ENCODE data around the gene RRP8. TPM values are rescaled to one million over a fixed set of nuclear protein-coding genes. Genes with fewer than 3 reads are reported as not detected.
A peak's percentile ranks its signal among the peaks of the same experiment; 100 is the strongest.

Gene RRP8
- total RNA-seq = 22.9 TPM
- long read RNA-seq, full-length matches to known transcripts = 14 of 24 reads
- long read RNA-seq, partial matches to known transcripts = 2 of 24 reads
- long read RNA-seq, other reads (novel, unspliced or antisense) = 8 of 24 reads

DNA sequence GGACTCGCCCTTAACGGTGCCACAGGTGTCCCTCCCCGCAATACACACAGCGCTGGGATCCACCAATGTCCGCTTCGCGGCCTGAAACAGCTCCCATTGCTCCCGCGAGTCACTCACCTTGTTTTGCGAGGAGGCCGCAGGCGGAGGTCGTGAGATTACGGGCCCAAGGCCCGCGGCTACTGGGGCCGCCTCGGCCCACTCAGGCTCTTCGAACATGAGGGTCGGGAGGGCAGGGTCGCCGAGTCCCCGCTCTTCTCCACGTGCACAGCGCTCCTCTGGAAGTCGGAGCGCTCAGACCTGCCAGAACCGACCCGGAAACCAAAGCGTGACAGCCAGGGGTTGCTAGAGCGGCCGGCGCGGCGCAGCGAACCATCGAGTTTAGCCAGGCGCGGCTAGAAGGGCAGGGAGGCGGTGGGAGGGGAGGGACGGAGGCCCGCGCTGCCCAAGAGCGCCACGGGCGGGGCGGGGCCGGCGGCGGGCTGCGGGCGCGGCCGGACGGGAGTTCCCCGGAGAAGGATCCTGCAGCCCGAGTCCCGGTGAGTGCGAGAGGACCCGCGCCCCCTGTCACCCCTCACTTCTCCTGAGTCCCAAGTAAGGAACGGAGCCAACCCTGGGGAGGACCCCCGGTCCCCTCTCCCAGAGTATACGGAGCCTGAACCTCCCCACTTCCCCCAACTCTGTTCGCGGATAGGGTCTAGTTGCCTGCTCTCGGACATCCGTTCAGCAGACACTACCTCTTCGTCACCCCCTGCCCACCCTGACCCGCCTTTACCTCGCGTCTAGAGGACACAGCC is at the start of gene RRP8, which contains the start of gene ILK:
Gene RRP8, minus strand, starts transcription at position 330 of the 794 bp plus-strand sequence. Its CDS starts 114 bp downstream, at position 216.
Gene ILK, plus strand, starts transcription at position 488 of the 794 bp plus-strand sequence. CDS start 498 bp downstream, outside the sequence.
- peak; percentile 90 for ATAC-seq
- DNase-seq (ENCODE audit: missing footprints) = peak; percentile 96
- intact Hi-C loops (cut with DNase I) = loop anchor here (2.0 to 10.0 kb wide), 5 partner anchors 36 to 219 kb away; partner anchors contain the start of genes ARFIP2, MRPL17 and TIMM10B

DNA sequence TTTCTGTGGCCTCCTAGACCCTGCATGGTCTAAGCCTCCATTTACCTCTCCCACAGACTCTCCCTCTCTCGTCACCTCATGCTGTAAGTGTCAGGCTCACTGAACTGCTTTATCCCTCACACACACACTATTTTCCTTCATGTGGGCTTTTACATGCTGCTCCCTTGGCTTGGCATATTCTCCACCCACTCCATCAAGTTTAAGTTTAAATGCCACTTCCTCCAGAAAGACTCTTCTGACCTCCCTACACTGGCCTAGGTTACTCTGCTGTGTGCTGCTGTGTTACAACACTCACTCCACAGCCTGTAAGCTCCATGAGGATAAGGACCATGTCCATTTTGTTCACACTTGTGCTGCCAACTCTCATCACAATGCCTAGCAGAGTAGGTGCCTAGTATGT is 49.7 kb upstream of the RRP8 start:
- no peak for DNase-seq (ENCODE audit: missing footprints)

DNA sequence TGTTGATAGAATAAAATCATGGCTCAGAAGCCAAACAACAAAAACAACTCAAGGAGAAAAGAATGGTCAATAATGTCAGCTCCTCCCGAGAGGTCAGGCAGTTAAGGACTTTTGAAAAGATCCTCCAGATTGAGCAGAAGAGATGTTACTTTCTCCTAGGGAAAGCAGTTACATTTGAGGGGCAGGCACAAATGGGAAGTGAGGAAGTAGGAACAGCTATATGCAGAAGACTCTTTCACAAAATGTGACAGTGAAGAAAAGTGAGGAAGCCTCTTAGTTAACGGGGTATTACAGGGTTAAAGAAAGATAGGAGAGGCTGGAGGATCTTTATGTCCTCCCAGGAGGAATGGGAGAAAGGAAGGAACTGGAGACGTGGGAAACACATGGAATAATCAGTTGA is 48.8 kb upstream of the RRP8 start:
- intact Hi-C loops (cut with DNase I) = no loop called here
- DNase-seq (ENCODE audit: missing footprints) = no peak
- no peak for ATAC-seq

More for the DNA sequence above, 49.7 kb upstream of the RRP8 start:
- intact Hi-C loops (cut with DNase I) = no loop called here
- ATAC-seq = no peak

DNA sequence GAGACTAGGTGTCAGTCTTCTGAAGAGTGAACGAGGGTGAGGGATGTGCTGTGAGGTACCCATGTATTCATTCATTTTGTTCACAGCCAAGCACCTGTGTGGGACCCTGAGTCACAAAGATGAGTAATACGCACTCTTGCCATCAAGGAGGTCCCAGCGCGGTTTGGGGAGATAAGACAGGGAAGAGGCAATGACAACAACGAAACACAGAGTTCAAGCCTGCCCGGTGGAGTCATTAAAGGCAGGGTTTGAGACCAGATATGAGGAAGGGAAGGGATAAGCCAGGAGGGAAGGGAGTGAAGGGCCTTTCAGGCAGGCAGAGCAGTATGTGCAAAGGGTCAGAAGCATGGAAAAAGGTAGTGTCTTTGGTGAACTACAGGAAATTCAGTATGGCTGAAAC is 47.6 kb upstream of the RRP8 start:
- DNase-seq (ENCODE audit: missing footprints) (no peak), ATAC-seq (no peak)
- intact Hi-C loops (cut with DNase I) = no loop called here

DNA sequence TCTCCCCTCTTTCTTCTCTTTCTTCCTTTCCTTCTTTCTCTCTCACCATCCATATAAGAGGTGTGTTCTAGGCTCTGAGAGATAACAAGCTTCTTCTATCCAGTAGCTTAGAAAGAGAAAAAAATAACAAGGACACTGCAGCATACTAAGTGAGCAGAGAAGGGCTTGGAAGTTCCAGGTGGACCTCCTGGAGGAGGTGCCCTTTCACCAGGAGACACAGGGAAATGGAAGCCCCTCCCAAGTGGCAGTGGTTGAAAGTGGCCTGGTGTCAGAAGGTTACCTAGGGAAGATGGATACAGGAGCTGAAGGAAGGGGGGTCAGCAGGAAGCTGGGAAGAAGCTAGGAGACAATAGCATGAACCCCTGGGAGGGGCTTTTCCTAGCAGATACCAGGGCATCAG is 46.7 kb upstream of the RRP8 start:
- no peak for DNase-seq (ENCODE audit: missing footprints)
- ATAC-seq = no peak
- intact Hi-C loops (cut with DNase I) = no loop called here

DNA sequence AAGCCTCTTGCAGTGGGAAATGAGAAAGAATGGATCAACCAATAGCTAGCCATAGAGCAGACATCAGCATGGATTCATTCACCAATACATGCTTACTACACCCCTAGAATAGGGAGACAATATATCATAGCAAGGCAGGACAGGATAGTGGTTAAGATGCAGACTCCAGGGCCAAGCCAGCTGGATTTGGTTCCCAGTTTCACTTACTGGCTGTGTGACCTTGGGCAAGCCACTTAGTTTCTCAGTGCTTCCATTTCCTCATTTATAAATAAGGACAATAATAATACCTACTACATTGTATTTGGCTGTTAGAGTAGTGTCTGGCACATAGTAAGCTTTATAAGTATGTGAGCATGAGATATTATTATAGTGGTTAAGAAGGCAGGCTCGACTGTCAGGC is 45.1 kb upstream of the RRP8 start:
- no peak for ATAC-seq

DNA sequence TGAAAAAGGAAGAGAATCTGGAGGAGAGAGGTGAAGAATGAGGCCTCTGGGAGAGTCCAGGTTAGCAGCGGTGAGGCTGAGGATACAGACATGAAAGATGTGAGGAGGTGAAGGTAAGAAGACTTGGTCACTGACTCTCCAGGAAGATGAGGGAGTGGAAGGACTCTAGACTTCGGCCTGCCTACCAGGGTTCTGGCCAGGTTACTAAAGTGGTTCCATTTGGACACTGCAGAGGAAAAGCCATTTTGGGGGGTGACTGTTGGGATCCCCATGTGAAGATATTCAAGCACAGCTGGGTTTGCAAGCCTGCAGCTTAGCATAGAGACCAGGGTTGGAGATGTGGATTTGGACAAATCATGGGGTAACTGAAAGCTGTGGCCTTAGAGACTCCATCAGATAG is 44.4 kb upstream of the RRP8 start:
- intact Hi-C loops (cut with DNase I) = loop anchor here (5.0 kb wide), 1 partner anchor 34 kb away; the partner anchor contains the start of gene MRPL17
- DNase-seq (ENCODE audit: missing footprints) (no peak), ATAC-seq (no peak)

More for the DNA sequence above, 45.1 kb upstream of the RRP8 start:
- intact Hi-C loops (cut with DNase I) = loop anchor here (5.0 kb wide), 1 partner anchor 34 kb away; the partner anchor contains the start of gene MRPL17
- DNase-seq (ENCODE audit: missing footprints) = no peak

DNA sequence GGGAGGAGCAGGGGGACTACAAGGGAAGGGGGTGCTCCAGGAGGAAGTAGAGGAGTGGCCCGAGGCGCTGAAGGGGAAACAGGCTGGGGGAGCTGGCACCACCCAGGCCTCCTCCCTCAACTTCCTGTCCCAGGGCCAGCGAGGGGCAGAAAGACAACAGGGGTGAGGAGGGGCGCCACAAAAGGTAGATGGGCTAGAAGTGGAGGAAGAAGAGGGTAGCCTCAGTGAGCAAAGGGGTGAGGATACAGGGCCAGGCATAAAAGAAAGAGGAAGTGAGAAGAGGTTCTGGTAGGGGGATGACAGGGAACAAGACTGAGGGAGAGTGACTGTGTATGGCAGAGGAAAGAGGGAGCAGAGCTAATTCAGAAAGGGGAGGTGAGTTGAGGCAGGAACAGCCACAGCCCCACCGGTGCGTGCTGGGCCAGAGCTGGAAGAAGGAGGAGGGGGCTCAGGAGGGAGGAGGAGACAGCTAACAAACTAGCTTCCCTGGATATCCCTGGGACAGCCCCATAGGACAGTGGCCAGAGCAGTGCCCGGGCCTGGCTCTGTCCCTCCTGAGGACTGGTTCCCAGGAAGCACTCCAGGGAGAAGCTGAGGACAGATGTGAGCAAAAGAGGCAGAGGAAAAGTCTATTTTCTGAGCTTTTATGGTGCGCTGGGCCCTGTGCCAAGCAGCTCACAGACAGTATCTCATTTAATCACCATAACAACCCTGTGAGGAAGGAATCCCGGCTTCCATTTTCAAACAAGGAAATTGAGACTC is 43.7 kb upstream of the RRP8 start:
- ATAC-seq (peak; percentile 30), DNase-seq (ENCODE audit: missing footprints) (peak; percentile 72)
- intact Hi-C loops (cut with DNase I) = loop anchor here (5.0 kb wide), 1 partner anchor 35 kb away; the partner anchor contains the start of gene MRPL17

DNA sequence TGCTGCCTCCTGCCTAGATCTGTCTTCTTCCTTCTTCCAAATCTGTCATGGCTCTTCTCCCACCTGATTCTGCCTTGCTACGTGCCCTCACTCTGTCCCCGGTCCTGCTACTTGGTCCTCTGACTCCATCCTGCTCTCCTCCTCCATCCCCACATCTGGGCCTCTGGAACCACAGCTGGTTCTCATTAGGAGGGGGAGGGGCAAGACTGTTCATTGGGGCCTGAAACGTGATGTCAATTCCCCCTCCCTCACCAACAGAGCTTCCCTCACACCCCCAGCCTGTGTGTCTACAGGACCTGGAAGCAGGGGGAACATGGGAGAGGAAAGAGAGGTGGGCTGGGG is 43.1 kb upstream of the RRP8 start:
- intact Hi-C loops (cut with DNase I) = loop anchor here (5.0 kb wide), 1 partner anchor 36 kb away; the partner anchor contains the start of gene MRPL17
- DNase-seq (ENCODE audit: missing footprints) (peak; percentile 74), ATAC-seq (peak; percentile 74)

DNA sequence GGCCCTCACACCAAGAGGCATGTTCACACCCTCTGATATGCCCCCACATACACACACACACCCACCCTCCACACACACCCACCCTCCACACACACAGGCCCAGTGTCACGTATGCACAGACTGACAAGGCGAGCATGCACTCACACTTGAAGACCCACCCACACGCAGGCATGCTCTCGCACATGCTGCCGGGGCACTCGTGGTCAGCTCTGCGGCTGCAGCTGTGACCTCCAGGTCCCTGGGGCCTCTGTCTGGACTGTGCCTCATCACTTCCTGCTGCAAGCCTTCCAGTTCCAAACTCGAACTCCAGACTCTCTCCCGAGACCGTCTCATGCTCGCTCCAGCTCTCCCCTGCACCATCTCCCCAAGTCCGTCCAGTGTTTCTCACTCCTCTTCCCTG is 42.7 kb upstream of the RRP8 start:
- peak; percentile 82 for ATAC-seq
- peak; percentile 89 for DNase-seq (ENCODE audit: missing footprints)
- intact Hi-C loops (cut with DNase I) = loop anchor here (5.0 kb wide), 1 partner anchor 36 kb away; the partner anchor contains the start of gene MRPL17

DNA sequence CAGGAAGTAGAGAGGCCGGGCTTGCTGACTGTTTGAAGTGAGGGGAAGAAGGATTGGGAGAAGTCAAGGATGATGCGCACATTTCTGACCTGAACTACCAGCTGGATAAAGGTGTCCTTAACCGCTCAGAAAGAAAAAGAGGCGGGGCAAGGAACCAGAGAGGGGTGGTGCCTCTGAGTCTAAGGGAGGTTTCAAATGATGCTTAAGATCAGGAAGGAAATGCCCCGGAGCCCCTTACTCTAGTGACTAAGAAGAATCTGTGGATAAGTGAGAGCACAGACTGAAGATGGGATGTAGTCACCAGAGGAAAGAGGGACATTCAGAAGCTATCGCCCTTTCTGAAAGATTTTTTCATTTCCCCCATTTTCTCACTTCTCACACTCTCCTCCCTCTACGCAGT is 39.5 kb upstream of the RRP8 start:
- intact Hi-C loops (cut with DNase I) = no loop called here
- DNase-seq (ENCODE audit: missing footprints) (no peak), ATAC-seq (no peak)

DNA sequence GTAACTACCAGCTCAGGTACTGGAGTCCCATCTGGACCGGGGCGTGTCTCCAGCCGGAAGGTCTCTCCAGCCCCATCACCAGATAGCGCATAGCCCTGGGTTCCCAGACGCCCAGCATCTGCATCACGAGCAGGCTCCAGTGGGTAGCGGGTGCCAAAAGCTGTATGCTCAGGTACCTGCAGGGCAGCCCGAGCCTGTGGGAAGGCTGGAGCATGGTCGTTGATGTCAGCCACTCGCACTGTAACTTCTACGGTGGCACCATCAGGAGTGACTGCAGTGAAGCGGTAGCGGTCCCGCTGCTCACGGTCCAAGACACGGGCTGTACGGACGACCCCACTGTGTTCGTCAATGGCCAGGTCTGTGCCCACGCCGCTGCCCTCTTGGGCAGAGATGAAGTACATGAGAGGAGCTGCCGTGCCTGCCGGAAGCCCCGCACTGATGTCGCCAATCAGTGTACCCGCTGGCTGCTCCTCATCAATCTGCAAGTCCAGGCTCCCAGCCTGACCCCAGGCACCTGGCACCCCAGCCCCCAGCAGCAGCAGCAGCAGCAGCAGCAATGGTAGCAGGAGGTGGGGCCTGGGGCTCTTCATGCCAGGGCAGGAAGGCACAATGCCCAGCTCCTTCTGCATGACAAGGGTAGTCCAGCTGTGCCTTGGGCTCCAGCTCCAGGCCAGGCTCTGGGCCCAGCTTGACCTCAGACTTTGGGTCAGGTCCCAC is 37.7 kb upstream of the RRP8 start:
- DNase-seq (ENCODE audit: missing footprints) (no peak), ATAC-seq (no peak)
- intact Hi-C loops (cut with DNase I) = no loop called here

DNA sequence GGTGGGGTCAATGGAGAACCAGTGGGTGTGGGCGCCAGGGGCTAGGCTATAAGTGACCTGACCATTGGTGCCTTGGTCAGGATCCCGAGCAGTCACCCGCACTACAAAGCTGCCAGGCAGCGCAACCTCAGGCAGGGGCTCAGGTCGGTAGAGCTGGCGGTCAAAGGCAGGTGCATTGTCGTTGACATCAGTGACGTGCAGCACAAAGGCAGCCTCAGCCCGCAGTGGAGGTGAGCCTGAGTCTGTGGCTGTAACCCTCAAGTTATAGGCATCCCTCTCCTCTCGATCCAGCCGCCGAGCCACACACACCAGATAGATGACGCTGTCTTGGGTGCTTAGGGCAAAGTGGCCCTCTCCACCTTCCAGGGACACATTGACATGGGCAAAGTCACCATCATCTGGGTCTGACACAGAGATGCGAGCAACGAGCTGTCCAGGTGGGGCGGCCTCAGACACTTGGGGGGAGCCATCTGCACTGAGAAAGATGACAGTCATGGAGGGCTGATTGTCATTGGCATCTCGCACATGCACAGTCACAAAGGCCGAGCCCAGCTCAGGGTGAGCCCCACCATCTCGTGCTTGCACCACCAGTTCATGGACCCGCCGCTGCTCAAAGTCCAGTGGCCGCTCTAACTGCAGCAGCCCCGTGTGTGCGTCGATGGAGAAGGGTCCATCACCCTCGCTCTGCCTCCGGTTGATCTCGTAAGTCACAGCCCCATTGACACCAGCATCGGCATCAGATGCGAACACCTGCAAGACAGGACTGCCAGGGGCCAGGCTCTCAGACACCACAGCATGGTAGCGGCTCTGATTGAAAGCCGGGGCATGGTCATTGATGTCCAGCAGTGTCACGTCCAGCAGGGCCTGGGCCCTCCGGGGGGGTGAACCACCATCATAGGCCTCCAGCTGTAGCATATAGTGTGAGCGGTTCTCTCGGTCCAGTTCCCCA is 36.9 kb upstream of the RRP8 start:
- ATAC-seq (no peak), DNase-seq (ENCODE audit: missing footprints) (no peak)
- intact Hi-C loops (cut with DNase I) = no loop called here

DNA sequence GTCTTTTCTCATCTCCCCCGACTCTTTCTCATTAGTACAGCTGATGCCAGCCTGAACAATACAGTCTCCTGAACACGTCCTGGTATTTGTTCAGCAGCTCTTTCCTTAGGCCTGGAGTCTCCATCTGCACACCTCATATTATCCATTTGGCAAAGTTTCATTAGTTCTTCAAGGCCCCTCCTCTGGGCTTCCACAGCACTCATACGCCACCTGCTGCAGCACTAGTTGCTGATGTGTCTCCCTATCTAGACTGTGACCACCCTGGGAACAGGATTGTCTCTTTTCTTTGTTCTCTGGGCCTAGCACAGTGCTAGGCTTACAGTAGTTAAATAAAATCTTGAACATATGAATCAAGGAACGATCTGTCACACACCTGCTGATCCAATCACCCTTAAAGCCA is 35.0 kb upstream of the RRP8 start:
- DNase-seq (ENCODE audit: missing footprints) = no peak
- intact Hi-C loops (cut with DNase I) = no loop called here
- no peak for ATAC-seq

DNA sequence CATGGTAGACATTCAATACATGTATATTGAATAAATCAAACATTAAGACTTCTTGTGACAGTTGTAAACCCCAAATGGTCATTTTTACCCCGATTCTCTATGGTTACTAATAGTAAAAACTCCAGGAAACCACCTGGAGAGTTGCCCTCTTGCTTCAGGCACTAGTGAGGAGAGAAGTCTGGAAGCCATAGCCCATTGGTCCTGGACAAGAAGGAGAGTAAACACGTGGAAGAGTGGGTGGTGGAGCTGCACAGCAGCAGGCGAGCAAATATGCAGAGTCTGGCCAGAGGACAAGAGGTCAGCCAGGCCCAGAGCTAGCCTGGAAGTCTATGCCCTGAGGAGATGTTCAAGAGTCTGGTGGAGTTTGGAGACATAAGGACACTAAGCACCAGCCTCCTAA is 34.5 kb upstream of the RRP8 start:
- intact Hi-C loops (cut with DNase I) = no loop called here
- ATAC-seq = peak; percentile 67
- no peak for DNase-seq (ENCODE audit: missing footprints)

DNA sequence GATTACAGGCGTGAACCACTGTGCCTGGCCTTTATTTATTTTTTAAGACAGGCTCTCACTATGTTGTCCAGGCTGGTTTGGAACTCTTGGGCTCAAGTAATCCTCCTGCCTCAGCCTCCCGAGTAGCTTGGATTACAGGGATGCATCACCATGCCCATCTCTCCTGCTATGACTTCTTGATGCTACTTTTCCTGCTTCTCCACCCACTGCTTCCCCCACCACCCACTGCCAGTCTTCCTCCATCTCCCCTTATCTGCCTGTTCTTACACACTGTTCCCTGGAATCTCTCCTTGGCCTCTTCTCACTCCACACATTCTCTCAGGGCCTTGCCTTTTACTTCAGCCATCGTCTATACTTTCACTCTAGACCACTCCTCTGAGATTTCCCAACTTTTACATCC is 33.1 kb upstream of the RRP8 start:
- DNase-seq (ENCODE audit: missing footprints) = no peak
- ATAC-seq = no peak
- intact Hi-C loops (cut with DNase I) = no loop called here

DNA sequence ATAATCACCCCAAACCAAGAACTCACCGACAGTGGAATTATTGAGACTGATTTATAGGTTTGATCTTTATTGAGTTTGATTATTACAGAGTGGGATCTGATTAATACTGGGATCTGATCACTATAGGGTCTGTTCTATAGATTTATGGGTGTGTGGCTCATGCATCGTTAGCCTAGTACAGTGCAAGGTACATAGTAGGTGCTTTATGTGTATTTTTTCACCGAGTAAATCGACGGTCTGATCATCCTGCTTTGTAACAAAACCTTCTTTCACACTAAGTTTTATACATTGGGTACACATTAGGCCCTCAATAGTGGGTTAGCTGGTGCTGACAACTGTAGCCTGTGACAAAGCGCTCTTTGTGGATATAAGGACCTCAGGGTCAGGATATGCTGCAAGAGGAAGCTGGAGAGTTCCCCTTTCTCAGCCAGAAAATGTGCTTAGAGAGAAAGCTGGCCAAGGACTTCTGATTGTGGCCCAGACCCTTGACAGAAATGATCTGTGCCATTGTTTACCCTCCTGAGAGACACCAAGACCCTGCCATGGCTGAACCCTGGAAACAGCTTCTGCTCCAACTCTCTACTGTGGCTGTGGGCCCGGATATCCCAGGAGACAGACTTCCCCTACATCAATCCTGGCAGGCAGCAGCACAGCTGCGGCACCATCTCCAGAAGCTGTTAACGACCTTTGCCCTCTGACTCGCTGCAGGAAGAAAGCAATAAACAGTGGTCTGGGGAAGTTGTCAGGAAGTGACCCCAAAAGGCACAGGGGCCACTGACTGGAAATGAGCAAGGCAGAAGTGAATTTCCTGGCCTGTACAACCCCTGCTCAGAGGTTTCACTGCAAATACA is 31.9 kb upstream of the RRP8 start:
- intact Hi-C loops (cut with DNase I) = loop anchor here (1.0 kb wide), 1 partner anchor 15 kb away; no protein-coding TSS in a partner anchor
- DNase-seq (ENCODE audit: missing footprints) (peak; percentile 88), ATAC-seq (peak; percentile 82)
